Inflammatory macrophage (primary cell): ENCODE measurements around the gene ZNF442.
"Not testable (repeated sequence)": the region's sequence is repeated elsewhere in the genome, so short reads cannot be mapped to it uniquely, and the experiment has no call there.

Source experiments
- DNase-seq, 2 donors: peaks; one replicate each; pipeline ENCODE4 v3.0.0-alpha.2; 2020 to 2022
- total RNA-seq, 18 experiments: gene quantifications; one replicate each; lab custom pipeline; 2026; ENCODE audit warnings: mixed read lengths in 6 of 18, inconsistent platforms in 2 of 18; lab: John Stamatoyannopoulos, UW

ZNF442 gene
- 0.34 to 3.9 (median 2.1) reads per million in 18 experiments for total RNA-seq

GRCh38 chr19:12365236-12366162 is at the start of gene ZNF442:
ZNF442 (minus strand) TSS chr19:12365683; CDS start chr19:12363631, 2,052 bp downstream.
- DNase-seq = peak; percentile 94 to 95

- peak in 1 of 2 donors; percentile 30 for DNase-seq
Measured at GRCh38 chr19:12411893-12412292, 46.4 kb upstream of the ZNF442 start.

- DNase-seq = peak; percentile 90 to 95
Measured at GRCh38 chr19:12400633-12401502, 35.4 kb upstream of the ZNF442 start, which contains the start of gene ZNF799. ZNF799 (minus strand) TSS chr19:12401271; CDS start chr19:12401070, 201 bp downstream.

GRCh38 chr19:12399901-12400632 is 34.6 kb upstream of the ZNF442 start:
- DNase-seq = peak in 1 of 2 donors; percentile 26

- not testable (repeated sequence) for DNase-seq
Measured at GRCh38 chr19:12391148-12391547, 25.7 kb upstream of the ZNF442 start.

- DNase-seq = not testable (repeated sequence)
Measured at GRCh38 chr19:12386365-12386764, 20.9 kb upstream of the ZNF442 start.

GRCh38 chr19:12380444-12380737 is 14.9 kb upstream of the ZNF442 start:
- DNase-seq = no peak

GRCh38 chr19:12379732-12380443 is 14.4 kb upstream of the ZNF442 start:
- DNase-seq = no peak

- DNase-seq = no peak
Measured at GRCh38 chr19:12374026-12374425, 8.5 kb upstream of the ZNF442 start.

- DNase-seq = peak; percentile 4 to 16
Measured at GRCh38 chr19:12364391-12365235, 870 bp downstream of the ZNF442 start.

GRCh38 chr19:12362236-12362635 is 3.2 kb downstream of the ZNF442 start:
- DNase-seq = not testable (repeated sequence)

- DNase-seq = no peak
Measured at GRCh38 chr19:12353375-12353774, 12.1 kb downstream of the ZNF442 start.

GRCh38 chr19:12350890-12351197 is 14.6 kb downstream of the ZNF442 start:
- DNase-seq = no peak

- no peak for DNase-seq
Measured at GRCh38 chr19:12350185-12350889, 15.1 kb downstream of the ZNF442 start.

- DNase-seq = no peak
Measured at GRCh38 chr19:12346896-12347295, 18.6 kb downstream of the ZNF442 start.

- DNase-seq = no peak
Measured at GRCh38 chr19:12345197-12345596, 20.3 kb downstream of the ZNF442 start.

- peak; percentile 97 to 98 for DNase-seq
Measured at GRCh38 chr19:12333162-12334159, 32.0 kb downstream of the ZNF442 start, which contains the start of gene ZNF563. ZNF563 (minus strand) TSS chr19:12333633; CDS start chr19:12333482, 151 bp downstream.

GRCh38 chr19:12331211-12331941 is 34.1 kb downstream of the ZNF442 start:
- peak in 1 of 2 donors; percentile 14 for DNase-seq
